ENCODE data around the gene SH2B3.

DNA sequence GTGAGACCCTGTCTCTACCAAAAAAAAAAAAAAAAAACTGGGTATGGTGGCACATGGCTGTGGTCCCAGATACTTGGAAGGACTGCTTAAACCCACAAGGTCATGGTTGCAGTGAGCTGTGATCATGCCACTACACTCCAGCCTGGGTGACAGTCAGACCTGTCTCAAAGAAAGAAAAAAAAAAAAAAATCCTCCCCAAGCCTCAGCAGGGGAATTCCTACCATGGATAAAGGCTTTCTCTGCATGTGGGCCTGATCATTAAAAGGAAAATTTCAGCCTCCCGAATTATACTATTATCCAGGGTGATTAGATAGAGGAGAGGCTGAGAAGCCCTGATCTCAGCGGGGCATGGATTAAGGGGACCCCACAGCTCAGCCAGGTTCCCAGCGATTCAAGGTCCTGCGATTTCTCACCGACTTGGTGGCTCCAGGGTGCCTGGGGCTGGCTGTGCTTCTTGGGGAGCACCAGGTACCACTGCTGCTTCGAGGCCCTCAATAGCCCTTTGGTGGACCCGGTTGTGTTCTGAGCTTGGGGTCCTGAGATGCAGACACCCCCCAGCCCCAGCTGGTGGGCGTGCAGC, 5.6 kb downstream of the SH2B3 start:
- TF ChIP-seq CTCF (conservative IDR thresholded peaks at IDR 0.05; ENCODE audit: low read length), result no peak
- TF ChIP-seq EZH2phosphoT487 (IDR thresholded peaks at IDR 0.05; ENCODE audit: borderline replicate concordance, low read depth, low read length), result no peak
